ENCODE measurements around the gene COL6A3. TPM values are rescaled to one million over a fixed set of nuclear protein-coding genes. Genes with fewer than 3 reads are reported as not detected.

The COL6A3 gene
- total RNA-seq, 1 donor from 2014 or later: 264 TPM

- H3K4me3 Mint-ChIP-seq (ENCODE audit: unreplicated experiment): no peak overlapping the region
- H3K4me1 Mint-ChIP-seq (ENCODE audit: low read depth): peaks cover 61% of the 10 kb centered on the region
- TF ChIP-seq CTCF (IDR thresholded peaks at IDR 0.05): no peak
- DNase-seq (ENCODE audit: low spot score): no peak
- peak overlapping the region; percentile 93 for H3K27ac Mint-ChIP-seq (ENCODE audit: unreplicated experiment)
- H3K36me3 Mint-ChIP-seq (ENCODE audit: low read depth): no peaks in the 10 kb centered on the region
- H3K9me3 Mint-ChIP-seq (ENCODE audit: low read depth): peaks cover 8% of the 10 kb centered on the region
- no peaks in the 10 kb centered on the region for H3K27me3 Mint-ChIP-seq (ENCODE audit: low read depth)
Measured at GRCh38 chr2:237430861-237431260, 16.9 kb upstream of the COL6A3 start.

GRCh38 chr2:237429753-237430152 is 15.8 kb upstream of the COL6A3 start:
- H3K27ac Mint-ChIP-seq (ENCODE audit: unreplicated experiment): peak overlapping the region; percentile 36
- DNase-seq (ENCODE audit: low spot score): no peak

DNA sequence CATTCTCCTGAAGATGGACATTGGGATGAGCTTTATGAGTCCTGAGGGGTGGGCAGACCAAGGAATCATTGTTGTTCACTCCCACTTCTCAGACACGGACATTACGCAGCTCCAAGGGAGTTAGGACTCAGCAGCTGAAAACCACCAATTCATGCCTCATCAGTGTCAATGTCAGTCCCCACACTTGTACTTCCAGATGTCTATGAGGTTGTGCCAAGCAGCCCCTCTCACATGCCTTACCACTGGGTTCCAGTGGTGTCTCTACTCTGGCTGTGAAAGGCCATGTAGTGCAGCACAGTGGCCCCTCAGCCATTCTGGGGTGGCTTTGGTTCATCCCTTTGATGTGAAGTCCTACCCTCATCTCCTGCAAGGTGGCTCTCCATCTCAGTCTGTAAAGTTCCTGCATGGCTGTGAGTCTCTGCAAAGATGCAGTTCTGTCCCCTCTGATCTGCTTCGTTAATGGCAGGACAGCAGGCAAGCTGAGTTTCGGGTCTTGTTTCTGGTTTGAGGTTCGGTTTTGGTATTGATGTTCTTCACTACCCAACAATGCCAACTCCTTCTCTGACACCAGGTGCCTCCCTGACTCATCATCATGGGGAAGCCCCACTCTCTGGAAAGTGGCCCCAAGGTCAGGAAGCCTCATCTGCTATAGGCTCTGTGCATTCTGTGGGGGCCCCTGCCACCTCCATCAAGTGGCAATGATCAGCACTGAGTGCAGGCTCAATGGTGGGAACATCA is 14.0 kb upstream of the COL6A3 start:
- no peak for DNase-seq (ENCODE audit: low spot score)
- Mint-ChIP-seq H3K4me3 (ENCODE audit: unreplicated experiment) (no peak overlapping the region), H3K4me1 (ENCODE audit: low read depth) (peaks cover 39% of the 10 kb centered on the region), H3K36me3 (ENCODE audit: low read depth) (no peaks in the 10 kb centered on the region), H3K27ac (ENCODE audit: unreplicated experiment) (no peak overlapping the region), H3K9me3 (ENCODE audit: low read depth) (peaks cover 8% of the 10 kb centered on the region), H3K27me3 (ENCODE audit: low read depth) (no peaks in the 10 kb centered on the region)
- TF ChIP-seq CTCF (IDR thresholded peaks at IDR 0.05): no peak

More at GRCh38 chr2:237429753-237430152, 15.8 kb upstream of the COL6A3 start:
- peaks cover 50% of the 10 kb centered on the region for H3K4me1 Mint-ChIP-seq (ENCODE audit: low read depth)
- peaks cover 8% of the 10 kb centered on the region for H3K9me3 Mint-ChIP-seq (ENCODE audit: low read depth)
- TF ChIP-seq CTCF (IDR thresholded peaks at IDR 0.05): no peak
- H3K4me3 Mint-ChIP-seq (ENCODE audit: unreplicated experiment): no peak overlapping the region
- no peaks in the 10 kb centered on the region for H3K27me3 Mint-ChIP-seq (ENCODE audit: low read depth)
- H3K36me3 Mint-ChIP-seq (ENCODE audit: low read depth): no peaks in the 10 kb centered on the region

DNA sequence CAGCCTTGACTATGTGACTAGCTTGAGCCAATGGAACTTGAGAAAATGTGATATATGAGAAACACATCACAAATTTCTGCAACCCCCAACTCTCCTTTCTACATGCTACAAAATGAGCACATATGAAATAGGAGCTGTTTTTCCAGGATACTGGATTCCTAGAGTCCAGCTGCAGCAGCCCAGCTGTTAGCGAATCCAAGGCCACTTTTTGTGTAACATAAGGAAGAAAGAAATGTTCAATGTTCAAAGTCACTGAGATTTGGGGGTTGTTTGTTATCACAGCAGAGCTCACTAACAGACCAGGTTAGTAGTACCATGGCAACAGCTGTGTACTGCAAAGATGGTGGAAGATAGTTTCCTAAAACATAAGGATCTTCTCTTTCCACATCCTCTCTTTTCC is 12.6 kb upstream of the COL6A3 start:
- no peak overlapping the region for H3K4me3 Mint-ChIP-seq (ENCODE audit: unreplicated experiment)
- H3K27me3 Mint-ChIP-seq (ENCODE audit: low read depth): no peaks in the 10 kb centered on the region
- no peak for TF ChIP-seq CTCF (IDR thresholded peaks at IDR 0.05)
- peaks cover 6% of the 10 kb centered on the region for H3K9me3 Mint-ChIP-seq (ENCODE audit: low read depth)
- no peak overlapping the region for H3K27ac Mint-ChIP-seq (ENCODE audit: unreplicated experiment)
- no peak for DNase-seq (ENCODE audit: low spot score)
- no peaks in the 10 kb centered on the region for H3K36me3 Mint-ChIP-seq (ENCODE audit: low read depth)
- H3K4me1 Mint-ChIP-seq (ENCODE audit: low read depth): peaks cover 31% of the 10 kb centered on the region

DNA sequence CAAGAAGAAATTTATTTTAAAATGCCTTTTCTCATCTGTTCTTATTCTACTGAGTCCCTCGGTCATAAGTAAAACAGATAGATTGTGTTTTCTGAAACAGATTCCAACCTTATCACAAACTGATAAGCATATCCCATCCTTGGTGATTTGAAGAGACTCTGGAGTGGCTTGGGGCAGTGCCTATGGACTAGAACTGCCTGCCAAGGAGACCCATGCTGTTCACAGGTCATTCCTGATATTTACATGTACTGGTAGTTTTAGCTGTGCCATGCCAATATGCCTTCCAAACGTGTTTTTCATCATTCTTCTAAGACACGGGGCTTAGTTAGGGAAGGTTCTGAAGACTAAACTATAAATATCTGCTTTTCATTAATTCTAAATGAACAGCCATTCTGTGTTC is 11.4 kb upstream of the COL6A3 start:
- H3K4me1 Mint-ChIP-seq (ENCODE audit: low read depth): peaks cover 28% of the 10 kb centered on the region
- no peaks in the 10 kb centered on the region for H3K27me3 Mint-ChIP-seq (ENCODE audit: low read depth)
- TF ChIP-seq CTCF (IDR thresholded peaks at IDR 0.05): no peak
- no peaks in the 10 kb centered on the region for H3K9me3 Mint-ChIP-seq (ENCODE audit: low read depth)
- H3K36me3 Mint-ChIP-seq (ENCODE audit: low read depth): no peaks in the 10 kb centered on the region
- no peak for DNase-seq (ENCODE audit: low spot score)
- H3K27ac Mint-ChIP-seq (ENCODE audit: unreplicated experiment): no peak overlapping the region
- H3K4me3 Mint-ChIP-seq (ENCODE audit: unreplicated experiment): no peak overlapping the region

Measured in chondrocyte (in vitro differentiated cells).